HCT116 (cell line): ENCODE measurements around the gene RAB39A. TPM values are rescaled to one million over a fixed set of nuclear protein-coding genes. Genes with fewer than 3 reads are reported as not detected.

ENCODE experiments used
- ATAC-seq: fragments of 200-7000 bp; cut with Tn5 transposase; 2 replicates; pipeline ENCODE4 v1.9.1; 2020; ENCODE audit warnings: mild to moderate bottlenecking, moderate library complexity
- BruUV-seq: library from RNA; stranded (reverse); fragments of 400-500 nt; replicated peaks from 2 replicates; lab custom pipeline; 2021; lab: Mats Ljungman, UMichigan
- CTCF ChIA-PET: fragments of 300-600 bp; sonication (Branson Sonifier 250); formaldehyde crosslinking; loops from one replicate; lab custom pipeline; 2021; ENCODE audit warnings: antibody characterized with exemption; lab: Charles Lee
- POLR2A ChIA-PET: fragments of 300-600, 350-600 bp; sonication (Branson Sonifier 250); formaldehyde crosslinking; loops from one replicate; lab custom pipeline; 2021; ENCODE audit warnings: antibody characterized with exemption; lab: Charles Lee
- RAD21 ChIA-PET, 2 experiments: fragments of 300-600 bp; sonication (Branson Sonifier 250); formaldehyde crosslinking; loops; one replicate each; lab custom pipeline; 2023; ENCODE audit warnings: low total read pairs in 2 of 2; ENCODE audit not compliant: uncharacterized antibody in 2 of 2, unreplicated experiment in 2 of 2, low non-redundant PET in 1 of 2; lab: Charles Lee
- DNase-seq: peaks from one replicate; pipeline ENCODE4 v3.0.0-alpha.2; 2010; ENCODE audit warnings: low read depth, low spot score
- H2AFZ ChIP-seq: fragments of 200-600 bp; shearing (Covaris generic), sonication (generic); 2 replicates; pipeline ENCODE4 v1.6.1; 2017; ENCODE audit warnings: low read depth, mixed run types, mixed read lengths, antibody characterized with exemption, low read length; ENCODE audit not compliant: poor library complexity, severe bottlenecking
- H3K27ac ChIP-seq: 2 replicates; pipeline ENCODE4 v1.5.1; 2012; ENCODE audit warnings: low read depth, low read length
- H3K27me3 ChIP-seq: fragments of 200-600 bp; sonication (generic); 2 replicates; pipeline ENCODE4 v1.6.1; 2016; ENCODE audit warnings: mixed run types, low read length, mixed read lengths; ENCODE audit not compliant: insufficient read depth
- H3K36me3 ChIP-seq, 2 experiments: fragments of 200-500 bp in 1 of 2; fragments of 200-600 bp in 1 of 2; sonication (Bioruptor generic) in 1 of 2; sonication (generic) in 1 of 2; 2 replicates each; pipeline versions ENCODE4 v1.5.1 to v1.6.1; 2014 to 2016; ENCODE audit warnings: low read length in 2 of 2, inconsistent platforms in 1 of 2, mixed read lengths in 1 of 2, mixed run types in 1 of 2; ENCODE audit not compliant: insufficient read depth in 2 of 2, control insufficient read depth in 1 of 2
- H3K4me1 ChIP-seq, 2 experiments: fragments of 200-600 bp in 1 of 2; sonication (generic) in 1 of 2; 2 replicates each; pipeline versions ENCODE4 v1.5.1 to v1.6.1; 2012 to 2017; ENCODE audit warnings: low read length in 2 of 2, inconsistent platforms in 1 of 2, mild to moderate bottlenecking in 1 of 2, mixed read lengths in 1 of 2, mixed run types in 1 of 2, moderate library complexity in 1 of 2; ENCODE audit not compliant: insufficient read depth in 2 of 2, control insufficient read depth in 1 of 2
- H3K4me2 ChIP-seq: fragments of 200-600 bp; sonication (generic); 2 replicates; pipeline ENCODE4 v1.6.1; 2017; ENCODE audit warnings: mixed run types, low read length, mixed read lengths
- H3K4me3 ChIP-seq, 2 experiments: fragments of 200-600 bp in 1 of 2; sonication (generic) in 1 of 2; replicated peaks in 1 of 2; 2 replicates each; pipeline ENCODE4 v1.5.1; 2011 to 2016; ENCODE audit warnings: low read length in 2 of 2, control low read depth in 1 of 2, low read depth in 1 of 2, mild to moderate bottlenecking in 1 of 2, mixed read lengths in 1 of 2, mixed run types in 1 of 2
- H3K79me2 ChIP-seq: fragments of 200-600 bp; sonication (generic); 2 replicates; pipeline ENCODE4 v1.6.1; 2017; ENCODE audit warnings: mild to moderate bottlenecking, mixed run types, low read length, moderate library complexity, mixed read lengths; ENCODE audit not compliant: insufficient read depth
- H3K9ac ChIP-seq: fragments of 200-600 bp; sonication (generic); 2 replicates; pipeline ENCODE4 v1.6.1; 2016; ENCODE audit warnings: low read length, mixed read lengths
- H3K9me2 ChIP-seq: fragments of 200-600 bp; sonication (generic), shearing (Covaris generic); 2 replicates; pipeline ENCODE4 v1.6.1; 2017; ENCODE audit warnings: mixed run types, mild to moderate bottlenecking, moderate library complexity; ENCODE audit not compliant: insufficient read depth
- H3K9me3 ChIP-seq, 2 experiments: fragments of 200-500 bp in 1 of 2; fragments of 200-600 bp in 1 of 2; sonication (Bioruptor generic) in 1 of 2; sonication (generic) in 1 of 2; 2 replicates each; pipeline ENCODE4 v1.6.1; 2014 to 2017; ENCODE audit warnings: low read length in 2 of 2, mixed read lengths in 2 of 2, inconsistent platforms in 1 of 2, low read depth in 1 of 2, mild to moderate bottlenecking in 1 of 2, mixed run types in 1 of 2, moderate library complexity in 1 of 2; ENCODE audit not compliant: control insufficient read depth in 1 of 2, insufficient read depth in 1 of 2
- H4K20me1 ChIP-seq: fragments of 200-600 bp; sonication (generic), shearing (Covaris generic); 2 replicates; pipeline ENCODE4 v1.6.1; 2017; ENCODE audit warnings: mixed run types, mild to moderate bottlenecking, moderate library complexity; ENCODE audit not compliant: insufficient read depth
- ATF3 ChIP-seq: IDR thresholded peaks from 2 replicates; pipeline ENCODE4 v1.6.1; 2012
- CEBPB ChIP-seq: IDR thresholded peaks from 2 replicates; pipeline ENCODE4 v1.6.1; 2012; ENCODE audit warnings: low read depth
- JUND ChIP-seq: IDR thresholded peaks from 2 replicates; pipeline ENCODE4 v1.6.1; 2012
- SIN3A ChIP-seq: IDR thresholded peaks from 2 replicates; pipeline ENCODE4 v1.6.1; 2012; ENCODE audit warnings: low read depth
- ZBTB33 ChIP-seq: IDR thresholded peaks from 2 replicates; pipeline ENCODE4 v1.6.1; 2011; ENCODE audit warnings: mild to moderate bottlenecking, low read length, moderate library complexity; ENCODE audit not compliant: insufficient replicate concordance; ENCODE audit errors: extremely low read depth
- intact Hi-C: fragments of 100-400 bp; cut with micrococcal nuclease; formaldehyde crosslinking; loops from 2 replicates; pipeline ENCODE4 v1.10.0; 2022
- total RNA-seq: library from RNA; stranded (reverse); gene quantifications from one replicate; pipeline ENCODE4 v1.2.1, GENCODE V29; 2021; ENCODE audit not compliant: unreplicated experiment

The RAB39A gene
- total RNA-seq, 1 experiment from 2014 or later, result not detected

DNA sequence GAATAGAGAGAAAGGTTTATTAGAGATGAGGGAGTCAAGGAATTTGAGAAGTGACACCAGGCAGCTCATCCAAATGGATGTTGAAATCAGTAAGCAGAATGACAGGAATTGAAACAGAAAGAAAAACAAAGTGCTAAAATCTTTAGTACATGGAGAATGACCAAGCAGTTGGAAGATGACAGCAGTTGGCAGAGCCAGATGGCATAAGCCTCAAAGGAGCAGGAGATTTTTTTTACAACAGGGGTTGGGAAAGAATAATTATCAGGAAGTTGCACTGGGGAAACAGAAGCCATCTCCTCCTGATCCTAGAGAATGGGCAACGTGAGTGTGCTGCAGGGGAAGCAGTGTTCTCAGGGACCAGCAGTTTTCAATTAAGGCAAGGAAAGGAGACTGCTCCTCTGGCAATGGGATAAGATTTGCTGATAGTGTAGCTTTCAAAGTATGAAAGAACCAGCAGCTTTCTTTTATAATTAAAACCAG is 28.9 kb downstream of the RAB39A start:
- H3K27ac ChIP-seq, result no peak overlapping the region
- no peaks in the 10 kb centered on the region for H3K9me3 ChIP-seq
- H3K27me3 ChIP-seq, result 0 out of 2 replicates have a peak, but pooled peaks cover 1% of the 10 kb centered on the region
- H2AFZ ChIP-seq, result no peak overlapping the region
- H3K9me2 ChIP-seq, result no peaks in the 10 kb centered on the region
- POLR2A ChIA-PET, result no interaction called here
- intact Hi-C loops, result no loop called here
- no peaks in the 10 kb centered on the region for H3K79me2 ChIP-seq
- ATAC-seq (no peak), DNase-seq (no peak)
- H3K4me2 ChIP-seq, result no peak overlapping the region
- no peak overlapping the region for H3K9ac ChIP-seq
- TF ChIP-seq ATF3 (no peak), SIN3A (no peak)
- CTCF ChIA-PET, result no interaction called here
- RAD21 ChIA-PET, result interaction anchor here in 1 of 2 experiments (0.5 to 0.6 kb wide), 2 partner anchors 18 to 54 kb away, joined by 3 to 6 read pairs; no protein-coding TSS in a partner anchor
- no peaks in the 10 kb centered on the region for H3K36me3 ChIP-seq
- H3K4me3 ChIP-seq, result no peak overlapping the region
- no peaks in the 10 kb centered on the region for H3K4me1 ChIP-seq
- BruUV-seq, result no TSS peak
- no peaks in the 10 kb centered on the region for H4K20me1 ChIP-seq

DNA sequence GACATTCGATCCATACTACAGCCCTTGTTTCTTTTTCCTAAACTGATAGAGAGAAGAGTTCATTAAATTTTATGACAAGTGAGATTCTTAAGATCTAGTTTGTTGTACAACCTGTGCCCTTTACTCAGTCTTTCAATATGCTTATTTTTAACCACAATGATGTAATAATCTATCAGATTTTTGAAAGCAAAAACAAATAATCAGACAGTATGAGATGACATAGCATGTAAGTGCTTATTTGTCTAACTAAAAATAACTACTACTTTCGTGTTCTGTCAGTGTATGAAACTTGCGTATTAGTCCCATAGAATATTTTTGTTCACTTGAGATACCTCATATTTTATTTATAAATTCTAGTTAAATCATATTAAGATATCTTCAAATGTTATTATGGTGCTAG is 33.2 kb downstream of the RAB39A start:
- POLR2A ChIA-PET, result no interaction called here
- Histone ChIP-seq H2AFZ (no peak overlapping the region), H3K9me3 (no peaks in the 10 kb centered on the region), H3K4me2 (no peak overlapping the region), H3K79me2 (no peaks in the 10 kb centered on the region), H3K9me2 (no peaks in the 10 kb centered on the region), H3K9ac (no peak overlapping the region), H3K4me1 (no peaks in the 10 kb centered on the region), H3K36me3 (no peaks in the 10 kb centered on the region), H3K27me3 (peaks cover 13% of the 10 kb centered on the region), H3K4me3 (no peak overlapping the region), H4K20me1 (no peaks in the 10 kb centered on the region), H3K27ac (no peak overlapping the region)
- CTCF ChIA-PET, result no interaction called here
- BruUV-seq, result no TSS peak
- TF ChIP-seq ZBTB33 (no peak), JUND (no peak), CEBPB (no peak)
- ATAC-seq, result no peak
- DNase-seq, result no peak
- RAD21 ChIA-PET, result no interaction called here
- intact Hi-C loops, result no loop called here
